H1 (cell line): ENCODE results near the gene RARB. TPM values are rescaled to one million over a fixed set of nuclear protein-coding genes. Genes with fewer than 3 reads are reported as not detected.

Source experiments
- CTCF ChIA-PET: fragments of 300-600 bp; sonication (Branson Sonifier 250); formaldehyde crosslinking; loops from one replicate; lab custom pipeline; 2021; ENCODE audit not compliant: partially characterized antibody; lab: Charles Lee
- POLR2A ChIA-PET: fragments of 300-600 bp; sonication (Branson Sonifier 250); formaldehyde crosslinking; loops from one replicate; lab custom pipeline; 2021; ENCODE audit warnings: inconsistent platforms; ENCODE audit not compliant: partially characterized antibody; lab: Charles Lee
- DNase-seq, 2 experiments: peaks; one replicate each; pipeline versions ENCODE4 v3.0.0 to v3.0.0-alpha.2; 2010 to 2022; ENCODE audit warnings: low spot score in 2 of 2, low read depth in 1 of 2, mixed read lengths in 1 of 2
- FAIRE-seq: peaks from 2 replicates; lab custom pipeline; 2011; peaks lifted over from hg19 to GRCh38; lab: Jason Lieb, UNC
- H2AFZ ChIP-seq: 2 replicates; pipeline ENCODE4 v1.8.1; 2012; ENCODE audit warnings: low read length, inconsistent platforms
- H2AK5ac ChIP-seq: 2 replicates; pipeline ENCODE4 v1.6.1; 2013; ENCODE audit warnings: low read depth, low read length
- H2BK120ac ChIP-seq: replicated peaks from 2 replicates; pipeline ENCODE3; 2013; ENCODE audit warnings: low read depth, low read length, inconsistent platforms
- H2BK12ac ChIP-seq: 2 replicates; pipeline ENCODE4 v1.6.1; 2013; ENCODE audit warnings: low read depth, low read length
- H2BK15ac ChIP-seq: 2 replicates; pipeline ENCODE4 v1.6.1; 2013; ENCODE audit warnings: low read length
- H2BK20ac ChIP-seq: 2 replicates; pipeline ENCODE4 v1.6.1; 2013; ENCODE audit warnings: low read length
- H2BK5ac ChIP-seq: 2 replicates; pipeline ENCODE4 v1.6.1; 2013; ENCODE audit warnings: low read depth, low read length
- H3K14ac ChIP-seq: 2 replicates; pipeline ENCODE4 v1.6.1; 2013; ENCODE audit warnings: inconsistent platforms; ENCODE audit not compliant: insufficient read length
- H3K18ac ChIP-seq: 2 replicates; pipeline ENCODE4 v1.6.1; 2013; ENCODE audit warnings: low read length; ENCODE audit errors: extremely low read depth
- H3K23ac ChIP-seq: 2 replicates; pipeline ENCODE4 v1.6.1; 2013; ENCODE audit warnings: inconsistent platforms; ENCODE audit not compliant: insufficient read length
- H3K23me2 ChIP-seq: 2 replicates; pipeline ENCODE4 v1.6.1; 2013; ENCODE audit warnings: low read depth, low read length
- H3K27ac ChIP-seq: 2 replicates; pipeline ENCODE4 v1.6.1; 2011; ENCODE audit warnings: low read depth, low read length, inconsistent platforms
- H3K27me3 ChIP-seq, 4 experiments: replicated peaks in 1 of 4; 1 replicate in 1 of 4; 2 replicates in 3 of 4; pipeline versions ENCODE4 v1.6.1 to v1.8.1; 2011 to 2013; ENCODE audit warnings: low read length in 3 of 4, mild to moderate bottlenecking in 3 of 4, inconsistent platforms in 2 of 4, mixed read lengths in 2 of 4, moderate library complexity in 1 of 4; ENCODE audit not compliant: control insufficient read depth in 3 of 4, insufficient read depth in 3 of 4; ENCODE audit errors: extremely low read depth in 1 of 4
- H3K36me3 ChIP-seq, 4 experiments: 2 replicates each; pipeline versions ENCODE4 v1.6.1 to v1.8.1; 2011 to 2013; ENCODE audit warnings: mild to moderate bottlenecking in 4 of 4, low read length in 3 of 4, moderate library complexity in 2 of 4, control low read depth in 1 of 4, inconsistent platforms in 1 of 4; ENCODE audit not compliant: insufficient read depth in 4 of 4, control insufficient read depth in 2 of 4
- H3K4ac ChIP-seq: replicated peaks from 2 replicates; pipeline ENCODE3; 2013; ENCODE audit warnings: low read length, low read depth, mixed read lengths, inconsistent platforms; ENCODE audit not compliant: insufficient read length
- H3K4me1 ChIP-seq, 4 experiments: replicated peaks in 1 of 4; 1 replicate in 1 of 4; 2 replicates in 3 of 4; pipeline versions ENCODE4 v1.6.1 to v1.8.1; 2011 to 2013; ENCODE audit warnings: low read length in 3 of 4, inconsistent platforms in 2 of 4, mixed read lengths in 1 of 4; ENCODE audit not compliant: insufficient read depth in 4 of 4, control insufficient read depth in 3 of 4
- H3K4me2 ChIP-seq, 2 experiments: 2 replicates each; pipeline versions ENCODE4 v1.6.1 to v1.8.1; 2011 to 2013; ENCODE audit warnings: low read depth in 2 of 2, low read length in 2 of 2, control low read depth in 1 of 2, inconsistent platforms in 1 of 2, mild to moderate bottlenecking in 1 of 2; ENCODE audit not compliant: insufficient read depth in 1 of 2
- H3K4me3 ChIP-seq, 4 experiments: fragments of 200-600, 300-600 bp in 1 of 4; sonication (generic), shearing (Covaris generic), sonication (Bioruptor Twin) in 1 of 4; 2 replicates each; pipeline versions ENCODE4 v1.5.1 to v1.8.1; 2011 to 2016; ENCODE audit warnings: low read length in 4 of 4, low read depth in 3 of 4, control low read depth in 2 of 4, inconsistent platforms in 2 of 4, mild to moderate bottlenecking in 2 of 4, mixed read lengths in 1 of 4, moderate library complexity in 1 of 4; ENCODE audit not compliant: insufficient read depth in 2 of 4; ENCODE audit errors: extremely low read depth in 1 of 4
- H3K56ac ChIP-seq: replicated peaks from 2 replicates; pipeline ENCODE3; 2013; ENCODE audit warnings: low read depth, mild to moderate bottlenecking, mixed read lengths, low read length, inconsistent platforms; ENCODE audit not compliant: insufficient read length
- H3K79me1 ChIP-seq: 2 replicates; pipeline ENCODE4 v1.6.1; 2013; ENCODE audit warnings: low read depth, low read length, control low read depth
- H3K79me2 ChIP-seq, 2 experiments: 2 replicates each; pipeline versions ENCODE4 v1.6.1 to v1.8.1; 2012 to 2013; ENCODE audit warnings: low read length in 2 of 2, mild to moderate bottlenecking in 2 of 2, inconsistent platforms in 1 of 2; ENCODE audit not compliant: insufficient read depth in 2 of 2, control insufficient read depth in 1 of 2
- H3K9ac ChIP-seq, 4 experiments: replicated peaks in 1 of 4; 1 replicate in 1 of 4; 2 replicates in 3 of 4; pipeline versions ENCODE4 v1.6.1 to v1.8.1; 2011 to 2013; ENCODE audit warnings: low read depth in 3 of 4, low read length in 3 of 4, control low read depth in 2 of 4, mild to moderate bottlenecking in 2 of 4, moderate library complexity in 2 of 4, inconsistent platforms in 1 of 4; ENCODE audit errors: extremely low read depth in 1 of 4
- H3K9me3 ChIP-seq, 2 experiments: 2 replicates each; pipeline versions ENCODE4 v1.6.1 to v1.8.1; 2012 to 2013; ENCODE audit warnings: mild to moderate bottlenecking in 2 of 2, moderate library complexity in 2 of 2, control low read depth in 1 of 2, inconsistent platforms in 1 of 2, low read depth in 1 of 2, low read length in 1 of 2, mixed read lengths in 1 of 2; ENCODE audit not compliant: insufficient read depth in 2 of 2
- H4K20me1 ChIP-seq, 2 experiments: replicated peaks in 1 of 2; 2 replicates each; pipeline versions ENCODE3 to v1.8.1; 2011 to 2013; ENCODE audit warnings: inconsistent platforms in 2 of 2, low read length in 2 of 2, mild to moderate bottlenecking in 1 of 2; ENCODE audit not compliant: insufficient read depth in 2 of 2, control insufficient read depth in 1 of 2
- H4K5ac ChIP-seq: 2 replicates; pipeline ENCODE4 v1.6.1; 2013; ENCODE audit warnings: low read length, low read depth, mixed read lengths, inconsistent platforms; ENCODE audit not compliant: insufficient read length
- H4K8ac ChIP-seq: 2 replicates; pipeline ENCODE4 v1.8.0; 2013; ENCODE audit warnings: mild to moderate bottlenecking, moderate library complexity, low read length, inconsistent platforms; ENCODE audit not compliant: insufficient read depth; ENCODE audit errors: extremely low read depth
- H4K91ac ChIP-seq: replicated peaks from 2 replicates; pipeline ENCODE3; 2013; ENCODE audit warnings: low read length, mixed read lengths, inconsistent platforms; ENCODE audit not compliant: insufficient read length
- ASH2L ChIP-seq: fragments of 200-600, 300-600 bp; sonication (generic); IDR thresholded peaks from one replicate; pipeline ENCODE4 v1.7.1; 2017; ENCODE audit warnings: low read length
- ATF2 ChIP-seq: IDR thresholded peaks from 2 replicates; pipeline ENCODE4 v1.6.1; 2012; ENCODE audit warnings: low read length, inconsistent platforms
- BACH1 ChIP-seq: IDR thresholded peaks from 2 replicates; pipeline ENCODE4 v1.6.1; 2012; ENCODE audit warnings: low read length, improper control_type of control experiment
- CEBPB ChIP-seq: IDR thresholded peaks from 2 replicates; pipeline ENCODE4 v1.6.1; 2012; ENCODE audit warnings: low read depth, low read length
- CHD2 ChIP-seq: IDR thresholded peaks from 2 replicates; pipeline ENCODE4 v1.6.1; 2012; ENCODE audit warnings: low read length, improper control_type of control experiment
- CREB1 ChIP-seq: IDR thresholded peaks from 2 replicates; pipeline ENCODE4 v1.6.1; 2012; ENCODE audit warnings: inconsistent platforms
- CTBP2 ChIP-seq: IDR thresholded peaks from 2 replicates; pipeline ENCODE4 v1.7.0; 2011; ENCODE audit warnings: borderline replicate concordance, mild to moderate bottlenecking, moderate library complexity, mixed read lengths, low read length; ENCODE audit not compliant: insufficient read depth, insufficient read length
- EP300 ChIP-seq, 2 experiments: IDR thresholded peaks; 1 replicate in 1 of 2; 2 replicates in 1 of 2; pipeline ENCODE4 v1.6.1; 2011 to 2012; ENCODE audit warnings: low read depth in 2 of 2, low read length in 2 of 2, mild to moderate bottlenecking in 2 of 2, borderline replicate concordance in 1 of 2, inconsistent platforms in 1 of 2, moderate library complexity in 1 of 2
- HDAC6 ChIP-seq: IDR thresholded peaks from one replicate; pipeline ENCODE4 v1.7.1; 2012; ENCODE audit warnings: low read depth, mild to moderate bottlenecking, inconsistent platforms, low read length, moderate library complexity
- JUND ChIP-seq: IDR thresholded peaks from 2 replicates; pipeline ENCODE4 v1.6.1; 2011; ENCODE audit warnings: mild to moderate bottlenecking, improper control_type of control experiment, low read length
- SAP30 ChIP-seq: fragments of 300-600 bp; sonication (generic); IDR thresholded peaks from 2 replicates; pipeline ENCODE4 v1.7.1; 2012; ENCODE audit warnings: low read length, moderate library complexity, mild to moderate bottlenecking, inconsistent platforms; ENCODE audit not compliant: insufficient read depth, insufficient replicate concordance
- SRF ChIP-seq: IDR thresholded peaks from 2 replicates; pipeline ENCODE4 v1.6.1; 2011; ENCODE audit warnings: mild to moderate bottlenecking, low read depth, low read length, moderate library complexity
- TCF12 ChIP-seq: IDR thresholded peaks from 2 replicates; pipeline ENCODE4 v1.6.1; 2011; ENCODE audit warnings: low read depth, mild to moderate bottlenecking, low read length
- YY1 ChIP-seq: IDR thresholded peaks from 2 replicates; pipeline ENCODE4 v1.6.1; 2011; ENCODE audit warnings: low read depth, mild to moderate bottlenecking, low read length
- WGBS, 2 experiments: shearing (Covaris generic) in 1 of 2; methylation state at CpG; one replicate each; pipeline versions ENCODE4 v1.1.6 to v1.1.7; 2013 to 2015; ENCODE audit warnings: low lambda C conversion rate in 2 of 2, mixed read lengths in 2 of 2, inconsistent platforms in 1 of 2, low coverage in 1 of 2, missing lambda C conversion rate in 1 of 2; ENCODE audit not compliant: insufficient replicate concordance in 2 of 2, insufficient coverage in 1 of 2, insufficient read length in 1 of 2; ENCODE audit errors: extremely low coverage in 1 of 2, missing lambda C conversion rate in 1 of 2; 5-methylcytosine and 5-hydroxymethylcytosine counted together
- polyA plus RNA-seq, 7 experiments: library from polyadenylated mRNA; depleted of rRNA in 3 of 7; stranded (reverse) in 5 of 7; unstranded in 2 of 7; fragments of >200 nt in 5 of 7; fragments of 200-250 nt in 2 of 7; gene quantifications; 1 replicate in 5 of 7; 2 replicates in 1 of 7; 4 replicates in 1 of 7; pipeline versions ENCODE4 v1.2.1 to v1.2.3, GENCODE V29; 2011 to 2013; ENCODE audit warnings: missing spikeins in 2 of 7, mixed read lengths in 2 of 7
- total RNA-seq: library from RNA; stranded (reverse); fragmentation: NEBNext Ultra II Directional; extraction: Animal tissue kit (Norgen Biotek cat#: 25700); gene quantifications from 2 replicates; pipeline ENCODE4 v1.2.1, GENCODE V29; 2021

RARB gene
- total and polyA plus RNA-seq, 2 of the 8 experiments (the other 6 are each of a cell fraction or from before 2014, with no cell fraction given), result 0.15 to 0.22 TPM

GRCh38 chr3:25558796-25559195 is 130.7 kb downstream of the RARB start:
- WGBS, 2 experiments, result 90% methylated on average over 6 of the region's 6 CpGs; no CpG with 5 or more reads in 1 of the 2 experiments
- Histone ChIP-seq H3K4me1 (no peaks in the 10 kb centered on the region), H4K5ac (no peak overlapping the region), H4K20me1 (no peaks in the 10 kb centered on the region), H2BK120ac (no peak overlapping the region), H2BK15ac (no peak overlapping the region), H3K4me3 (no peak overlapping the region), H3K23me2 (no peaks in the 10 kb centered on the region; the same call in 1 of the 2 replicates), H3K18ac (no peak overlapping the region), H3K14ac (no peak overlapping the region), H2BK5ac (no peak overlapping the region), H3K9ac (no peak overlapping the region), H3K56ac (no peak overlapping the region), H4K91ac (no peak overlapping the region), H3K36me3 (no peaks in the 10 kb centered on the region), H3K4me2 (no peak overlapping the region), H3K79me2 (no peaks in the 10 kb centered on the region), H3K27me3 (no peaks in the 10 kb centered on the region), H3K27ac (no peak overlapping the region), H2AFZ (no peak overlapping the region), H3K23ac (no peak overlapping the region), H3K9me3 (no peaks in the 10 kb centered on the region), H2AK5ac (no peak overlapping the region), H3K4ac (no peak overlapping the region), H2BK12ac (no peak overlapping the region), H3K79me1 (no peaks in the 10 kb centered on the region), H2BK20ac (no peak overlapping the region), H4K8ac (no peak overlapping the region)
- FAIRE-seq, result no peak
- no peak for DNase-seq
- CTCF ChIA-PET, result interaction anchor here (1.5 kb wide), 1 partner anchor 9 kb away, joined by 3 read pairs; no protein-coding TSS in a partner anchor
- POLR2A ChIA-PET, result interaction anchor here (0.8 kb wide), 1 partner anchor 23 kb away, joined by 3 read pairs; no protein-coding TSS in a partner anchor
- TF ChIP-seq CHD2 (no peak), ATF2 (no peak), SRF (no peak), EP300 (IDR thresholded peaks at IDR 0.05; ENCODE audit: borderline replicate concordance in 1 of 2, low read depth in 2 of 2, low read length in 2 of 2) (no peak), HDAC6 (no peak), JUND (no peak), YY1 (no peak), SAP30 (no peak), CREB1 (no peak), CTBP2 (no peak), TCF12 (no peak), CEBPB (no peak), BACH1 (no peak), ASH2L (no peak)
